ENCODE measurements around the gene GNAO1. TPM values are rescaled to one million over a fixed set of nuclear protein-coding genes. Genes with fewer than 3 reads are reported as not detected.

GNAO1 gene
- polyA plus RNA-seq, 1 donor from 2014 or later = 31.5 TPM

DNA sequence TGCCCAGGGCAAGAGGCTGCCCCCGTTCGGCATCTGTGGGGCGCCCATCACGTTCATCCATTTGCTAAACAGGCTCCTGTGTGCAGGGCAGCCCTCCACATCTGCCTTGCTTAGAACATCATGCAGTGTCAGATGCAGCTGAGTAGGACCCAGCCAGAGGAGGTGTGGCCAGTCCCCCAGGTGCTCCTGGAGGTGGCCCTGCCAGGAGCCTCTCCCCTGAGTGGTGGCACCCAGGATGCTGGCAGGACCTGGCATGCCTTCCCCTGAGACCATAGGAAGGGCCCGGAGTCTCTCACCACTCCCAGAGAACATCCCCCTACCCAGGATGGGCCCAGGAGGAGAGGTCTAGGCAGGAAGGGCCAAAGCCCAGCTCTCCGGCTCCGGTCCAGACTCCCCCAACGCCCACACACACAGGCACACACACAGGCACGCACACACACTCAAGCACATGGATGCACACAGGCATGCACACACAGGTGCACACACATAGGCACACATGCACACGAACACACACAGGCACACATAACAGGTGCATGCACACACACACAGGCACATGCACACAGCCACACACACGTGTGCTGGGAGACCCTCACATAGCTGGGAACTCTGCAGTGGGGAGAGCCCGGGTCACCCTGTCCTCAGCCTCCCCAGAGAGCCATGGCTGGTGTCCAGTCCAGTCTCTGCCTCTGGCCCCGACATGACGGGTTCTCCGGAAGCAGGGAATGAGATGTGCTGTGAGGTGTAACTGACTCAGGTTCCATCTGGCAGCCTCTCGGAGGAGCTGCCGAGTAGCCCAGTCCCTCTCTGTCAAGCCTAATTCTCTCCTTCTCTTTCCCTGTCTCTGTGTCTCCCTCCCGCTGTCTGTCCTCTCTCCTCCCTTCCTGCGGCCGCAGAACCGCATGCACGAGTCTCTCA lies 159.5 kb downstream of the GNAO1 start:
- Histone ChIP-seq H3K9ac (ENCODE audit: low read length) (no peak overlapping the region), H3K9me3 (ENCODE audit: low read length) (no peaks in the 10 kb centered on the region), H4K20me1 (ENCODE audit: insufficient read depth) (no peaks in the 10 kb centered on the region), H2AFZ (ENCODE audit: low read depth, low read length) (no peak overlapping the region), H3K4me2 (ENCODE audit: low read length) (no peak overlapping the region), H3K36me3 (ENCODE audit: insufficient read depth, low read length) (no peaks in the 10 kb centered on the region), H3K9me2 (ENCODE audit: insufficient read depth, low read length) (no peaks in the 10 kb centered on the region), H3F3A (ENCODE audit: insufficient read depth, low read length, poor library complexity, severe bottlenecking) (no peaks in the 10 kb centered on the region), H3K27me3 (ENCODE audit: insufficient read depth, low read depth, low read length) (no peaks in the 10 kb centered on the region), H3K27ac (ENCODE audit: low read length) (no peak overlapping the region), H3K79me2 (replicated peaks; ENCODE audit: insufficient read depth, low read length) (no peaks in the 10 kb centered on the region), H3K4me3 (ENCODE audit: low read length) (no peak overlapping the region)
- TF ChIP-seq, protein P1, sequence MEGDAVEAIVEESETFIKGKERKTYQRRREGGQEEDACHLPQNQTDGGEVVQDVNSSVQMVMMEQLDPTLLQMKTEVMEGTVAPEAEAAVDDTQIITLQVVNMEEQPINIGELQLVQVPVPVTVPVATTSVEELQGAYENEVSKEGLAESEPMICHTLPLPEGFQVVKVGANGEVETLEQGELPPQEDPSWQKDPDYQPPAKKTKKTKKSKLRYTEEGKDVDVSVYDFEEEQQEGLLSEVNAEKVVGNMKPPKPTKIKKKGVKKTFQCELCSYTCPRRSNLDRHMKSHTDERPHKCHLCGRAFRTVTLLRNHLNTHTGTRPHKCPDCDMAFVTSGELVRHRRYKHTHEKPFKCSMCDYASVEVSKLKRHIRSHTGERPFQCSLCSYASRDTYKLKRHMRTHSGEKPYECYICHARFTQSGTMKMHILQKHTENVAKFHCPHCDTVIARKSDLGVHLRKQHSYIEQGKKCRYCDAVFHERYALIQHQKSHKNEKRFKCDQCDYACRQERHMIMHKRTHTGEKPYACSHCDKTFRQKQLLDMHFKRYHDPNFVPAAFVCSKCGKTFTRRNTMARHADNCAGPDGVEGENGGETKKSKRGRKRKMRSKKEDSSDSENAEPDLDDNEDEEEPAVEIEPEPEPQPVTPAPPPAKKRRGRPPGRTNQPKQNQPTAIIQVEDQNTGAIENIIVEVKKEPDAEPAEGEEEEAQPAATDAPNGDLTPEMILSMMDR (IDR thresholded peaks at IDR 0.05; ENCODE audit: poor library complexity, severe bottlenecking) = no peak
- TF ChIP-seq EP300 (conservative IDR thresholded peaks at IDR 0.05; ENCODE audit: poor library complexity, severe bottlenecking) = no peak

DNA sequence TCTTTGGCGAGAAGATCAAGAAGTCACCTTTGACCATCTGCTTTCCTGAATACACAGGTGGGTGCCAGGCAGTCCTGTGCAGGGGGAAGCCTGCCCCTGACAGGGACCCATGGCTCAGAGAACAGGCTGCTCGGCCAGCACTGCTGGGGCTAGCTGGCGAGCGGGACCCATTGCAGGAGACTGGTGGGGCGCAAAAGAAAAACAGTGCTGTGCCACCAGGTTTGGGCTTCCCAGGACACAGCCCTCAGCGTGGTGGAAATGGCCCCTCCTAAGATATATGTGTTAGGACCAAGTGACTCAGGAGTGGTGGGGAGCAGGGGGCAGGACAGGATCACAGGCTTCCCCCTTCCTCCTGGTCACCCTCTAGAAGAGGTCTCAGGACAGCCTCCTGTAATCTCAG lies 160.2 kb downstream of the GNAO1 start:
- H3K36me3 ChIP-seq (ENCODE audit: insufficient read depth, low read length) = no peaks in the 10 kb centered on the region

More for the DNA sequence above, 160.2 kb downstream of the GNAO1 start:
- H3K9ac ChIP-seq (ENCODE audit: low read length) = no peak overlapping the region
- H3K4me3 ChIP-seq (ENCODE audit: low read length) = no peak overlapping the region
- no peak overlapping the region for H3K27ac ChIP-seq (ENCODE audit: low read length)
- no peaks in the 10 kb centered on the region for H3K27me3 ChIP-seq (ENCODE audit: insufficient read depth, low read depth, low read length)
- H3K4me2 ChIP-seq (ENCODE audit: low read length) = no peak overlapping the region
- no peaks in the 10 kb centered on the region for H3K9me3 ChIP-seq (ENCODE audit: low read length)
- H3F3A ChIP-seq (ENCODE audit: insufficient read depth, low read length, poor library complexity, severe bottlenecking) = no peaks in the 10 kb centered on the region
- H3K79me2 ChIP-seq (replicated peaks; ENCODE audit: insufficient read depth, low read length) = no peaks in the 10 kb centered on the region
- no peaks in the 10 kb centered on the region for H3K9me2 ChIP-seq (ENCODE audit: insufficient read depth, low read length)
- no peak overlapping the region for H2AFZ ChIP-seq (ENCODE audit: low read depth, low read length)
- TF ChIP-seq EZH2 (IDR thresholded peaks at IDR 0.05; ENCODE audit: borderline replicate concordance, insufficient read depth, low read length, poor library complexity, severe bottlenecking) (no peak), SMC3 (conservative IDR thresholded peaks at IDR 0.05; ENCODE audit: poor library complexity) (no peak), POLR2AphosphoS5 (IDR thresholded peaks at IDR 0.05) (no peak), MXI1 (conservative IDR thresholded peaks at IDR 0.05; ENCODE audit: poor library complexity, severe bottlenecking) (no peak), EP300 (conservative IDR thresholded peaks at IDR 0.05; ENCODE audit: poor library complexity, severe bottlenecking) (no peak), TAF1 (IDR thresholded peaks at IDR 0.05; ENCODE audit: low read depth) (no peak), RAD21 (conservative IDR thresholded peaks at IDR 0.05) (no peak)
- TF ChIP-seq, protein P1 (IDR thresholded peaks at IDR 0.05; ENCODE audit: poor library complexity, severe bottlenecking) = no peak
- TF ChIP-seq, protein P2, sequence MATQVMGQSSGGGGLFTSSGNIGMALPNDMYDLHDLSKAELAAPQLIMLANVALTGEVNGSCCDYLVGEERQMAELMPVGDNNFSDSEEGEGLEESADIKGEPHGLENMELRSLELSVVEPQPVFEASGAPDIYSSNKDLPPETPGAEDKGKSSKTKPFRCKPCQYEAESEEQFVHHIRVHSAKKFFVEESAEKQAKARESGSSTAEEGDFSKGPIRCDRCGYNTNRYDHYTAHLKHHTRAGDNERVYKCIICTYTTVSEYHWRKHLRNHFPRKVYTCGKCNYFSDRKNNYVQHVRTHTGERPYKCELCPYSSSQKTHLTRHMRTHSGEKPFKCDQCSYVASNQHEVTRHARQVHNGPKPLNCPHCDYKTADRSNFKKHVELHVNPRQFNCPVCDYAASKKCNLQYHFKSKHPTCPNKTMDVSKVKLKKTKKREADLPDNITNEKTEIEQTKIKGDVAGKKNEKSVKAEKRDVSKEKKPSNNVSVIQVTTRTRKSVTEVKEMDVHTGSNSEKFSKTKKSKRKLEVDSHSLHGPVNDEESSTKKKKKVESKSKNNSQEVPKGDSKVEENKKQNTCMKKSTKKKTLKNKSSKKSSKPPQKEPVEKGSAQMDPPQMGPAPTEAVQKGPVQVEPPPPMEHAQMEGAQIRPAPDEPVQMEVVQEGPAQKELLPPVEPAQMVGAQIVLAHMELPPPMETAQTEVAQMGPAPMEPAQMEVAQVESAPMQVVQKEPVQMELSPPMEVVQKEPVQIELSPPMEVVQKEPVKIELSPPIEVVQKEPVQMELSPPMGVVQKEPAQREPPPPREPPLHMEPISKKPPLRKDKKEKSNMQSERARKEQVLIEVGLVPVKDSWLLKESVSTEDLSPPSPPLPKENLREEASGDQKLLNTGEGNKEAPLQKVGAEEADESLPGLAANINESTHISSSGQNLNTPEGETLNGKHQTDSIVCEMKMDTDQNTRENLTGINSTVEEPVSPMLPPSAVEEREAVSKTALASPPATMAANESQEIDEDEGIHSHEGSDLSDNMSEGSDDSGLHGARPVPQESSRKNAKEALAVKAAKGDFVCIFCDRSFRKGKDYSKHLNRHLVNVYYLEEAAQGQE (IDR thresholded peaks at IDR 0.05; ENCODE audit: borderline replicate concordance) = no peak
- H4K20me1 ChIP-seq (ENCODE audit: insufficient read depth) = no peaks in the 10 kb centered on the region
